A549 (cell line): ENCODE data around the gene HPN. TPM values are rescaled to one million over a fixed set of nuclear protein-coding genes. Genes with fewer than 3 reads are reported as not detected.
"Not testable (repeated sequence)": the region's sequence is repeated elsewhere in the genome, so short reads cannot be mapped to it uniquely, and the experiment has no call there.

Experiments used
- ATAC-seq, 2 experiments: fragments of 200-7000 bp in 1 of 2; fragments of >200 bp in 1 of 2; cut with Nextera tagmentation in 1 of 2; cut with Tn5 transposase in 1 of 2; 3 replicates each; pipeline versions ENCODE4 v1.8.0 to v1.9.1; 2018 to 2020; ENCODE audit warnings: mild to moderate bottlenecking in 1 of 2, moderate library complexity in 1 of 2
- CTCF ChIA-PET: fragments of 300-600 bp; sonication (Branson Sonifier 250); formaldehyde crosslinking; extraction: SDS; loops from one replicate; lab custom pipeline; 2021; ENCODE audit warnings: antibody characterized with exemption, inconsistent platforms; lab: Yijun Ruan, JAX
- POLR2A ChIA-PET: fragments of 350-600 bp; formaldehyde crosslinking; extraction: SDS; loops from one replicate; lab custom pipeline; 2021; ENCODE audit warnings: antibody characterized with exemption, inconsistent platforms; lab: Yijun Ruan, JAX
- DNase-seq, 2 experiments: peaks; one replicate each; pipeline versions ENCODE4 v3.0.0 to v3.0.0-alpha.2; 2011 to 2016; ENCODE audit warnings: low read depth in 1 of 2, low spot score in 1 of 2
- FAIRE-seq: peaks from 2 replicates; lab custom pipeline; 2011; peaks lifted over from hg19 to GRCh38; lab: Jason Lieb, UNC
- H3K27ac ChIP-seq, 2 experiments: fragments of >200 bp; sonication (Bioruptor Twin); formaldehyde crosslinking; 3 replicates each; pipeline ENCODE4 v1.5.1; 2016 to 2017
- H3K4me1 ChIP-seq: fragments of >200 bp; sonication (Bioruptor Twin); formaldehyde crosslinking; 3 replicates; pipeline ENCODE4 v1.6.1; 2016
- H3K4me2 ChIP-seq: fragments of >200 bp; sonication (Bioruptor Twin); formaldehyde crosslinking; 3 replicates; pipeline ENCODE4 v1.6.1; 2016
- H3K4me3 ChIP-seq: fragments of >200 bp; sonication (Bioruptor Twin); formaldehyde crosslinking; 3 replicates; pipeline ENCODE4 v1.5.1; 2016
- H3K9me3 ChIP-seq: fragments of >200 bp; sonication (Bioruptor Twin); formaldehyde crosslinking; 3 replicates; pipeline ENCODE4 v1.6.1; 2016
- CBX2 ChIP-seq: fragments of 200-600 bp; sonication (generic); IDR thresholded peaks from 2 replicates; pipeline ENCODE4 v1.6.1; 2016; ENCODE audit warnings: low read depth, mild to moderate bottlenecking, borderline replicate concordance
- CBX8 ChIP-seq: fragments of 200-600 bp; sonication (generic); IDR thresholded peaks from 2 replicates; pipeline ENCODE4 v1.6.1; 2016
- CEBPB ChIP-seq, 2 experiments: fragments of >200 bp in 1 of 2; sonication (Bioruptor Twin) in 1 of 2; formaldehyde crosslinking in 1 of 2; IDR thresholded peaks; 2 replicates each; pipeline ENCODE4 v1.6.1; 2012 to 2016
- EHMT2 ChIP-seq: fragments of 200-600 bp; sonication (generic); IDR thresholded peaks from 2 replicates; pipeline ENCODE4 v1.6.1; 2016; ENCODE audit warnings: antibody characterized with exemption, low read depth, mild to moderate bottlenecking, moderate library complexity
- ELK1 ChIP-seq: fragments of 150-350 bp; IDR thresholded peaks from 2 replicates; pipeline ENCODE4 v1.6.1; 2014; ENCODE audit warnings: low read depth, mild to moderate bottlenecking, low read length
- GATA3 ChIP-seq: IDR thresholded peaks from 2 replicates; pipeline ENCODE4 v1.6.1; 2012; ENCODE audit warnings: borderline replicate concordance
- HOXA7 ChIP-seq: fragments of 250-450 bp; sonication (Bioruptor Pico); IDR thresholded peaks from 2 replicates; pipeline ENCODE4 v1.5.0; 2020; ENCODE audit warnings: mild to moderate bottlenecking, moderate library complexity
- NPAS2 ChIP-seq: fragments of 250-450 bp; sonication (Bioruptor Pico); IDR thresholded peaks from 2 replicates; pipeline ENCODE4 v1.8.0; 2022; ENCODE audit warnings: mild to moderate bottlenecking, moderate library complexity, borderline replicate concordance
- PBX3 ChIP-seq: IDR thresholded peaks from 2 replicates; pipeline ENCODE4 v1.6.1; 2012
- POLR2A ChIP-seq: IDR thresholded peaks from 2 replicates; pipeline ENCODE4 v1.6.1; 2012; ENCODE audit warnings: mild to moderate bottlenecking, low read length
- POLR2AphosphoS2 ChIP-seq: conservative IDR thresholded peaks from 2 replicates; pipeline ENCODE4 v1.6.1; 2012; ENCODE audit warnings: low read length, improper control_type of control experiment, inconsistent platforms
- RAD21 ChIP-seq, 2 experiments: fragments of >200 bp in 1 of 2; sonication (Bioruptor Twin) in 1 of 2; formaldehyde crosslinking in 1 of 2; IDR thresholded peaks in 1 of 2; conservative IDR thresholded peaks in 1 of 2; 2 replicates in 1 of 2; 3 replicates in 1 of 2; pipeline ENCODE4 v1.6.1; 2012 to 2018; ENCODE audit warnings: inconsistent platforms in 1 of 2
- RARB ChIP-seq: fragments of 250-450 bp; sonication (Bioruptor Pico); IDR thresholded peaks from 2 replicates; pipeline ENCODE4 v1.8.0; 2021; ENCODE audit warnings: mild to moderate bottlenecking, moderate library complexity
- RNF2 ChIP-seq: fragments of 200-600 bp; sonication (generic); IDR thresholded peaks from 2 replicates; pipeline ENCODE4 v1.6.1; 2016; ENCODE audit warnings: low read depth, mild to moderate bottlenecking, antibody characterized with exemption, moderate library complexity, borderline replicate concordance
- SREBF2 ChIP-seq: fragments of 450-650 bp; IDR thresholded peaks from 2 replicates; pipeline ENCODE4 v1.6.1; 2014; ENCODE audit warnings: mild to moderate bottlenecking, moderate library complexity
- TFCP2L1 ChIP-seq: fragments of 250-450 bp; sonication (Bioruptor Pico); IDR thresholded peaks from 2 replicates; pipeline ENCODE4 v1.5.0; 2021; ENCODE audit warnings: mild to moderate bottlenecking
- TP53 ChIP-seq: fragments of 250-450 bp; sonication (Bioruptor Pico); IDR thresholded peaks from 2 replicates; pipeline ENCODE4 v1.5.0; 2021; ENCODE audit warnings: mild to moderate bottlenecking, moderate library complexity
- ZC3H11A ChIP-seq: fragments of 450-650 bp; IDR thresholded peaks from 2 replicates; pipeline ENCODE4 v1.6.1; 2014; ENCODE audit warnings: antibody characterized with exemption, mild to moderate bottlenecking
- ZNF302 ChIP-seq: fragments of 250-450 bp; sonication (Bioruptor Pico); IDR thresholded peaks from 2 replicates; pipeline ENCODE4 v1.9.0; 2021; ENCODE audit warnings: inconsistent platforms, mild to moderate bottlenecking, moderate library complexity
- WGBS: methylation state at CpG from one replicate; pipeline ENCODE4 v1.1.6; 2017; ENCODE audit errors: missing lambda C conversion rate; 5-methylcytosine and 5-hydroxymethylcytosine counted together
- polyA plus RNA-seq, 4 experiments: library from polyadenylated mRNA; depleted of rRNA in 3 of 4; stranded (reverse); fragments of >200 nt; fragmentation: RNase III in 1 of 4; extraction: RNeasy Plus Mini Kit Qiagen cat#74134 plus additional on column Dnase treatment in 1 of 4; gene quantifications; 2 replicates in 3 of 4; 3 replicates in 1 of 4; pipeline ENCODE4 v1.2.3, GENCODE V29; 2011 to 2017

HPN gene
- polyA plus RNA-seq, 2 of the 4 experiments (the other 2 are of a cell fraction): 0.06 to 0.08 TPM

- peak; percentile 87 for FAIRE-seq
Observed at GRCh38 chr19:35013820-35014754, 27.4 kb upstream of the HPN start.

GRCh38 chr19:35014774-35015173 lies 26.7 kb upstream of the HPN start:
- H3K27ac ChIP-seq, DNase-seq, H3K4me2 ChIP-seq, ATAC-seq, FAIRE-seq, H3K9me3 ChIP-seq, H3K4me3 ChIP-seq: not testable (repeated sequence)
- CTCF ChIA-PET: interaction anchor here (0.6 to 61.4 kb wide), 7 partner anchors 3 to 127 kb away, joined by 3 to 1860 read pairs (median 8); partner anchors contain the start of genes GRAMD1A, LGI4, SCN1B and ZNF792
- H3K4me1 ChIP-seq: peaks cover 14% of the 10 kb centered on the region
- TF ChIP-seq PBX3: 0 out of 2 replicates have a peak, but pooled peaks have one; percentile 37
- peak; percentile 63; the same call in 1 of the 2 replicates for TF ChIP-seq POLR2AphosphoS2
- WGBS: 94% methylated on average over 4 of the region's 4 CpGs
- POLR2A ChIA-PET: interaction anchor here (1.2 to 1.7 kb wide), 2 partner anchors 8 to 12 kb away, joined by 3 to 4 read pairs; no protein-coding TSS in a partner anchor

More at GRCh38 chr19:35013820-35014754, 27.4 kb upstream of the HPN start:
- ATAC-seq (peak; percentile 7 to 16; a peak in 3 of 6 replicates), DNase-seq (no peak)
- no peak overlapping the region for H3K4me2 ChIP-seq
- H3K9me3 ChIP-seq: no peaks in the 10 kb centered on the region
- CTCF ChIA-PET: interaction anchor here (0.6 to 61.4 kb wide), 13 partner anchors 2 to 127 kb away, joined by 3 to 1860 read pairs (median 6); partner anchors contain the start of genes GRAMD1A, LGI4, SCN1B and ZNF792
- peaks cover 17% of the 10 kb centered on the region for H3K4me1 ChIP-seq
- H3K27ac ChIP-seq: peak overlapping the region in 1 of 2 experiments; percentile 42; a peak in 2 of 6 replicates
- 92% methylated on average over 23 of the region's 23 CpGs for WGBS
- no peak overlapping the region for H3K4me3 ChIP-seq
- TF ChIP-seq TP53 (CRISPR knock-in tag): peak; percentile 24
- TF ChIP-seq RARB (CRISPR knock-in tag): no peak
- peak; percentile 78 for TF ChIP-seq TFCP2L1 (CRISPR knock-in tag)
- no peak for TF ChIP-seq NPAS2 (CRISPR knock-in tag)
- no peak for TF ChIP-seq RAD21 (conservative IDR thresholded peaks at IDR 0.05 in 1 of 2, IDR thresholded peaks at IDR 0.05 in 1 of 2)
- TF ChIP-seq HOXA7 (CRISPR knock-in tag): peak; percentile 76; the same call in 1 of the 2 replicates
- TF ChIP-seq PBX3: peak; percentile 55
- TF ChIP-seq CBX2: no peak
- no peak for TF ChIP-seq CEBPB (IDR thresholded peaks at IDR 0.05)
- no peak for TF ChIP-seq ELK1
- POLR2A ChIA-PET: interaction anchor here (1.2 to 1.7 kb wide), 3 partner anchors 8 to 13 kb away, joined by 3 to 4 read pairs (median 3); no protein-coding TSS in a partner anchor

- H3K4me2 ChIP-seq: no peak overlapping the region
- FAIRE-seq (peak; percentile 32), DNase-seq (no peak), ATAC-seq (peak; percentile 10 to 31; a peak in 3 of 6 replicates)
- ChIA-PET CTCF (interaction anchor here (1.4 to 61.4 kb wide), 6 partner anchors 3 to 126 kb away, joined by 4 to 1860 read pairs (median 12); partner anchors contain the start of genes GRAMD1A, SCN1B and ZNF792), POLR2A (interaction anchor here (1.2 kb wide), 1 partner anchor 9 kb away, joined by 3 read pairs; no protein-coding TSS in a partner anchor)
- peaks cover 14% of the 10 kb centered on the region for H3K4me1 ChIP-seq
- H3K4me3 ChIP-seq: no peak overlapping the region
- 93% methylated on average over 16 of the region's 16 CpGs for WGBS
- no peaks in the 10 kb centered on the region for H3K9me3 ChIP-seq
- H3K27ac ChIP-seq: no peak overlapping the region; a peak in 1 of 6 replicates
- TF ChIP-seq EHMT2 (no peak), POLR2A (no peak), PBX3 (no peak), ZNF302 (CRISPR knock-in tag) (no peak), SREBF2 (no peak), GATA3 (no peak), ZC3H11A (no peak), NPAS2 (CRISPR knock-in tag) (no peak), CBX8 (no peak), TFCP2L1 (CRISPR knock-in tag) (no peak), RNF2 (no peak)
Observed at GRCh38 chr19:35015270-35015953, 26.1 kb upstream of the HPN start.
